WI38 (cell line): Measurements from ENCODE around the gene FLNB.

ENCODE experiments used
- H3K4me3 ChIP-seq: 2 replicates; pipeline ENCODE4 v1.5.1; 2011; ENCODE audit warnings: low read depth, mild to moderate bottlenecking, control low read depth, low read length
- CTCF ChIP-seq: IDR thresholded peaks from 2 replicates; pipeline ENCODE4 v1.5.1; 2012; ENCODE audit warnings: low read depth, mild to moderate bottlenecking, control low read depth, low read length

FLNB gene

DNA sequence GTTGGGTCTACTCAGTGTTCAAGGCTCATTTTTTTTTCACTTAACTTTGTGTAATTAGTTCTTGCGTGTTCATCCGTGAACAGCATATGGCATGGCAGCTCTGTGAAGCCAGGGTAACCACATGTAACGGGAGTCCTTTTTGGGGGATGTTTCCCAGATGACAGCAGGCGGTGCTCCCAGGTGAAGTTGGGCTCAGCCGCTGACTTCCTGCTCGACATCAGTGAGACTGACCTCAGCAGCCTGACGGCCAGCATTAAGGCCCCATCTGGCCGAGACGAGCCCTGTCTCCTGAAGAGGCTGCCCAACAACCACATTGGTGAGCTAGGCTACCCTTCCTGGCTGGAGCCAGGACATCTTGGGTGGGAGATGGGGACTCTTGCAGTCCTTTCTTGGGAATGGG, 139.8 kb downstream of the FLNB start:
- H3K4me3 ChIP-seq = no peak overlapping the region
- no peak for TF ChIP-seq CTCF

DNA sequence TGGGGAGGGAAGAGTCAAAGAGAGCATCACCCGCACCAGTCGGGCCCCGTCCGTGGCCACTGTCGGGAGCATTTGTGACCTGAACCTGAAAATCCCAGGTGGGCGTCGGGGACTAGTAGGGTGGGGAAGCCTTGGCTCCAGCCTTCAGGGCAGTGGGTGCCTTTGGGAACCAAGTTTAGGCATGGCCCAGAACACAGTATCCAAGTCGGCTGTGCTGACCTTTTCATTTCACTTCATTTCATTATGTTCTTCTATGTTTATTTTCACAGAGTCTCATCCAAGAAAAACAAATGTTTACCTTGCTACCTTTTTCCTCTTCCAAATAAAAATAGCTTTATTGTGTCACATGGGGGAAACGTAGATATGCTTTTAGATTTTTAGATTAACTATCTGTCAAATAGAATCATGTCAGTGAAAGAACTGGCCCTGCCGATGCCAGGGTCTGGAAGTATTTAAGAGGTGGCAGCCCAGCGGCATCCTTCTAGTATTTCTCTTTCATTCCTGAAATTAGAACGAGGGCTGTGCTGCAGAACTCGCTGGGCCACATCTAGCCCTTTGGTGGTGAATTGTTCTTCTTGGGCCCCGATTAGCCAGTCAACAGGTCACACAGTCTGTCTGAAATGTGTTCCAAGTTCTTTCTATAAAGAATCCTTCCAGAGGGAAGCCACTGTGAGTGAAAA, 142.0 kb downstream of the FLNB start:
- H3K4me3 ChIP-seq = no peak overlapping the region
- TF ChIP-seq CTCF = no peak

DNA sequence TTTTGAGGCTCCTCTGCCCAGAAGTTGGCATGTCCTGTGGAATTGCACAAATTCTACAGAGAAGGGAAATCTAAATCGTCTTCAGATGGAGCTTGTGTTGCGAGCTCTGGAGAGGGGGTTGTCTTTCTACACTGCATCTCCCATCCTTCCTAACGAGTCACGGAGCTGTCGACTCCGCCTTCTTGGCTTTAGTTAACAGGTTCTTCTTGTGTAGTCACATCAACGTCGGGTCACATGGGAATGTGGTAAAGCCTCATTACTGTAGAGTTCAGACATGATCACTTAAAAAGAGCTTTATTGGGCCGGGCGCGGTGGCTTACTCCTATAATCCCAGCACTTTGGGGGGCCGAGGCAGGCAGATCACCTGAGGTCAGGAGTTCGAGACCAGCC, 142.6 kb downstream of the FLNB start:
- no peak for TF ChIP-seq CTCF
- no peak overlapping the region for H3K4me3 ChIP-seq

- H3K4me3 ChIP-seq = no peak overlapping the region
- no peak for TF ChIP-seq CTCF
Observed at GRCh38 chr3:58151637-58152036, 143.4 kb downstream of the FLNB start.

DNA sequence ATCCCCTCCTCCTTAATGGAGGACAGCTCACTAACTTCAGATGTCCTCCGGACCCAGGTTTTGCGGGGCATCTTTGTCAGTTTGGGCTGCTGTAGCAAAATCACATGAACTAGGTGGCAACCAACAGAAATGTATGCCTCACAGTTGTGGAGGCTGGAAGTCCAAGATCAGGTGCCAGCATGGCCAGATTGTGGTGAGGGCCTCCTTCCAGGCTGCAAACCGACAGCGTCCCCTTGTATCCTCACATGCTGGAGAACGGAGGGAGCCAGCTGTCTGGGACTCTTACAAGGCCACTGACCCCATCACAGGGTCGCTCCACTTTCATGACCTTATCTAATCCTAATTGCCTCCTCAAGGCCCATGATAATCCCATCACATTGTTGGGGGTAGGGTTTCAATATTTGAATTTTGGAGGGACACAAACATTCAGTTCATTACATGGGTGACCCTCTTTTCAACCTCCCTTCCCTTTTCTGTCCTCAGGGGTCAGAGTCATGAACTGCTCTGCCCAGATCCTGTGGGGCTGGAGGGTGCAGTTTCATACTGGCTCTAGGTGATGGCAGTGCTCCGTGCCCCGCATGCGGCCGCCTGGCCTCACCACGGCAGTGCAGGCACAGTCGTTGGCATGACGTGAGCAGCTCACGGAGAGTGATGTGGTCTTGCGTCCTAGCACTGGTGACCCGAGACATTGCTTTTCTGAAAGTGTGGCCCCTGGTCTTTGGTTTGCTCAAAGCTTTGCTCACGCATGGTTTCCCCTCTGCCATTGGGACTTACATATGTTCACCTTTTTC, 144.2 kb downstream of the FLNB start:
- no peak overlapping the region for H3K4me3 ChIP-seq
- no peak for TF ChIP-seq CTCF

- TF ChIP-seq CTCF = no peak
- H3K4me3 ChIP-seq = no peak overlapping the region
Observed at GRCh38 chr3:58153371-58153770, 145.1 kb downstream of the FLNB start.
